Testis (tissue), 2 donors: ENCODE results near the gene ISX.

Experiments
- POLR2A ChIP-seq: fragments of 450-650 bp; IDR thresholded peaks from one replicate; pipeline ENCODE4 v1.6.1; 2017; ENCODE audit warnings: antibody characterized with exemption, mild to moderate bottlenecking, moderate library complexity
- TF ChIP-seq, protein P1 (sequence below), 3 experiments: fragments of 450-650 bp in 2 of 3; fragments of 200-600 bp in 1 of 3; sonication (generic) in 1 of 3; IDR thresholded peaks; one replicate each; pipeline ENCODE4 v1.5.1; 2016 to 2019; ENCODE audit warnings: antibody characterized with exemption in 3 of 3, mild to moderate bottlenecking in 2 of 3, moderate library complexity in 1 of 3

DNA sequence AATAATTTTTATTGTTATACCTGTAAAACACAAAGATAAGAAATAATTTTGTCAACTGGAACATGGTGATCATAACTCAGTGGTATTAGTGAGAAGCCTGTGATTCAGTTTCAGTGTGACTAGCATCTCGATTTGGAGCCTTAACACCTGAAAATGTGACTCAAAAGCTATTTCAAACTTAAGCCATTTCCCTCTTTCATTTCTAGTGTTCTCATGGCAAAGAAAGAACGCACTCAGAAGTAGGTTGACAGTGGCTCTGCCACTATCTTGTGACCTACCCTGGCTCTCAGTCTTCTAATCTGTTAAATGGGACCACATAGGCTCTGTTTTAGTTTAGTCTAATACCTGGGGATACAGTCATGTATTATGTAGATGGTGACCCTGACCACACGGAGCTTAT is 62.7 kb downstream of the ISX start:
- TF ChIP-seq POLR2A = no peak
- TF ChIP-seq, protein P1, sequence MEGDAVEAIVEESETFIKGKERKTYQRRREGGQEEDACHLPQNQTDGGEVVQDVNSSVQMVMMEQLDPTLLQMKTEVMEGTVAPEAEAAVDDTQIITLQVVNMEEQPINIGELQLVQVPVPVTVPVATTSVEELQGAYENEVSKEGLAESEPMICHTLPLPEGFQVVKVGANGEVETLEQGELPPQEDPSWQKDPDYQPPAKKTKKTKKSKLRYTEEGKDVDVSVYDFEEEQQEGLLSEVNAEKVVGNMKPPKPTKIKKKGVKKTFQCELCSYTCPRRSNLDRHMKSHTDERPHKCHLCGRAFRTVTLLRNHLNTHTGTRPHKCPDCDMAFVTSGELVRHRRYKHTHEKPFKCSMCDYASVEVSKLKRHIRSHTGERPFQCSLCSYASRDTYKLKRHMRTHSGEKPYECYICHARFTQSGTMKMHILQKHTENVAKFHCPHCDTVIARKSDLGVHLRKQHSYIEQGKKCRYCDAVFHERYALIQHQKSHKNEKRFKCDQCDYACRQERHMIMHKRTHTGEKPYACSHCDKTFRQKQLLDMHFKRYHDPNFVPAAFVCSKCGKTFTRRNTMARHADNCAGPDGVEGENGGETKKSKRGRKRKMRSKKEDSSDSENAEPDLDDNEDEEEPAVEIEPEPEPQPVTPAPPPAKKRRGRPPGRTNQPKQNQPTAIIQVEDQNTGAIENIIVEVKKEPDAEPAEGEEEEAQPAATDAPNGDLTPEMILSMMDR (IDR thresholded peaks at IDR 0.05) = no peak
